ENCODE data around the gene C14orf180.

Gene C14orf180

GRCh38 chr14:104547310-104547997, 32.1 kb upstream of the C14orf180 start:
- H3K27ac Mint-ChIP-seq, result no peak overlapping the region
- H3K27me3 Mint-ChIP-seq, result no peaks in the 10 kb centered on the region

GRCh38 chr14:104547998-104548700, 31.4 kb upstream of the C14orf180 start:
- Mint-ChIP-seq H3K9me3 (no peaks in the 10 kb centered on the region), H3K27me3 (no peaks in the 10 kb centered on the region), H3K36me3 (no peaks in the 10 kb centered on the region)

More at GRCh38 chr14:104547310-104547997, 32.1 kb upstream of the C14orf180 start:
- Mint-ChIP-seq H3K4me1 (no peaks in the 10 kb centered on the region), H3K36me3 (no peaks in the 10 kb centered on the region), H3K9me3 (no peaks in the 10 kb centered on the region), H3K4me3 (no peak overlapping the region)

GRCh38 chr14:104548802-104549535, 30.6 kb upstream of the C14orf180 start:
- no peak overlapping the region for H3K27ac Mint-ChIP-seq
- no peak overlapping the region for H3K4me3 Mint-ChIP-seq
- no peaks in the 10 kb centered on the region for H3K4me1 Mint-ChIP-seq
- no peaks in the 10 kb centered on the region for H3K27me3 Mint-ChIP-seq
- no peaks in the 10 kb centered on the region for H3K9me3 Mint-ChIP-seq
- no peaks in the 10 kb centered on the region for H3K36me3 Mint-ChIP-seq

More at GRCh38 chr14:104547998-104548700, 31.4 kb upstream of the C14orf180 start:
- H3K4me1 Mint-ChIP-seq, result no peaks in the 10 kb centered on the region
- H3K4me3 Mint-ChIP-seq, result no peak overlapping the region
- H3K27ac Mint-ChIP-seq, result no peak overlapping the region

- Mint-ChIP-seq H3K4me3 (no peak overlapping the region), H3K27me3 (no peaks in the 10 kb centered on the region), H3K4me1 (no peaks in the 10 kb centered on the region), H3K36me3 (no peaks in the 10 kb centered on the region), H3K9me3 (no peaks in the 10 kb centered on the region), H3K27ac (peak overlapping the region; percentile 63)
These were observed 29.8 kb upstream of the C14orf180 start for GRCh38 chr14:104549536-104550339.

GRCh38 chr14:104550340-104550860, 29.2 kb upstream of the C14orf180 start:
- no peaks in the 10 kb centered on the region for H3K9me3 Mint-ChIP-seq
- no peak overlapping the region for H3K27ac Mint-ChIP-seq
- no peaks in the 10 kb centered on the region for H3K36me3 Mint-ChIP-seq
- H3K27me3 Mint-ChIP-seq, result no peaks in the 10 kb centered on the region
- no peaks in the 10 kb centered on the region for H3K4me1 Mint-ChIP-seq
- no peak overlapping the region for H3K4me3 Mint-ChIP-seq

- H3K36me3 Mint-ChIP-seq, result no peaks in the 10 kb centered on the region
- no peak overlapping the region for H3K27ac Mint-ChIP-seq
- H3K9me3 Mint-ChIP-seq, result no peaks in the 10 kb centered on the region
- no peaks in the 10 kb centered on the region for H3K4me1 Mint-ChIP-seq
- H3K27me3 Mint-ChIP-seq, result no peaks in the 10 kb centered on the region
- no peak overlapping the region for H3K4me3 Mint-ChIP-seq
These were observed 28.5 kb upstream of the C14orf180 start for GRCh38 chr14:104550861-104551728.

GRCh38 chr14:104551851-104552737, 27.5 kb upstream of the C14orf180 start:
- no peaks in the 10 kb centered on the region for H3K27me3 Mint-ChIP-seq
- no peak overlapping the region for H3K27ac Mint-ChIP-seq
- no peak overlapping the region for H3K4me3 Mint-ChIP-seq
- no peaks in the 10 kb centered on the region for H3K36me3 Mint-ChIP-seq
- H3K9me3 Mint-ChIP-seq, result no peaks in the 10 kb centered on the region
- H3K4me1 Mint-ChIP-seq, result no peaks in the 10 kb centered on the region

GRCh38 chr14:104552738-104553125, 26.8 kb upstream of the C14orf180 start:
- H3K36me3 Mint-ChIP-seq, result no peaks in the 10 kb centered on the region
- no peak overlapping the region for H3K27ac Mint-ChIP-seq
- no peaks in the 10 kb centered on the region for H3K4me1 Mint-ChIP-seq
- no peaks in the 10 kb centered on the region for H3K9me3 Mint-ChIP-seq
- H3K4me3 Mint-ChIP-seq, result no peak overlapping the region
- no peaks in the 10 kb centered on the region for H3K27me3 Mint-ChIP-seq

GRCh38 chr14:104553166-104554087, 26.1 kb upstream of the C14orf180 start:
- H3K9me3 Mint-ChIP-seq, result no peaks in the 10 kb centered on the region
- no peaks in the 10 kb centered on the region for H3K36me3 Mint-ChIP-seq
- H3K27me3 Mint-ChIP-seq, result no peaks in the 10 kb centered on the region
- H3K4me1 Mint-ChIP-seq, result no peaks in the 10 kb centered on the region
- H3K4me3 Mint-ChIP-seq, result no peak overlapping the region
- H3K27ac Mint-ChIP-seq, result no peak overlapping the region

GRCh38 chr14:104554088-104554607, 25.4 kb upstream of the C14orf180 start:
- no peaks in the 10 kb centered on the region for H3K4me1 Mint-ChIP-seq
- no peaks in the 10 kb centered on the region for H3K36me3 Mint-ChIP-seq
- no peak overlapping the region for H3K27ac Mint-ChIP-seq
- no peak overlapping the region for H3K4me3 Mint-ChIP-seq
- H3K9me3 Mint-ChIP-seq, result no peaks in the 10 kb centered on the region
- no peaks in the 10 kb centered on the region for H3K27me3 Mint-ChIP-seq

- no peaks in the 10 kb centered on the region for H3K27me3 Mint-ChIP-seq
- H3K27ac Mint-ChIP-seq, result no peak overlapping the region
- no peaks in the 10 kb centered on the region for H3K36me3 Mint-ChIP-seq
- no peaks in the 10 kb centered on the region for H3K4me1 Mint-ChIP-seq
- no peak overlapping the region for H3K4me3 Mint-ChIP-seq
- H3K9me3 Mint-ChIP-seq, result no peaks in the 10 kb centered on the region
These were observed 24.7 kb upstream of the C14orf180 start for GRCh38 chr14:104554608-104555429.
